ENCODE results near the gene TUT1. TPM values are rescaled to one million over a fixed set of nuclear protein-coding genes. Genes with fewer than 3 reads are reported as not detected.
A peak's percentile ranks its signal among the peaks of the same experiment; 100 is the strongest.
"Not testable (repeated sequence)": the region's sequence is repeated elsewhere in the genome, so short reads cannot be mapped to it uniquely, and the experiment has no call there.

Gene TUT1
- total RNA-seq, 1 donor from 2014 or later: 50.9 TPM

DNA sequence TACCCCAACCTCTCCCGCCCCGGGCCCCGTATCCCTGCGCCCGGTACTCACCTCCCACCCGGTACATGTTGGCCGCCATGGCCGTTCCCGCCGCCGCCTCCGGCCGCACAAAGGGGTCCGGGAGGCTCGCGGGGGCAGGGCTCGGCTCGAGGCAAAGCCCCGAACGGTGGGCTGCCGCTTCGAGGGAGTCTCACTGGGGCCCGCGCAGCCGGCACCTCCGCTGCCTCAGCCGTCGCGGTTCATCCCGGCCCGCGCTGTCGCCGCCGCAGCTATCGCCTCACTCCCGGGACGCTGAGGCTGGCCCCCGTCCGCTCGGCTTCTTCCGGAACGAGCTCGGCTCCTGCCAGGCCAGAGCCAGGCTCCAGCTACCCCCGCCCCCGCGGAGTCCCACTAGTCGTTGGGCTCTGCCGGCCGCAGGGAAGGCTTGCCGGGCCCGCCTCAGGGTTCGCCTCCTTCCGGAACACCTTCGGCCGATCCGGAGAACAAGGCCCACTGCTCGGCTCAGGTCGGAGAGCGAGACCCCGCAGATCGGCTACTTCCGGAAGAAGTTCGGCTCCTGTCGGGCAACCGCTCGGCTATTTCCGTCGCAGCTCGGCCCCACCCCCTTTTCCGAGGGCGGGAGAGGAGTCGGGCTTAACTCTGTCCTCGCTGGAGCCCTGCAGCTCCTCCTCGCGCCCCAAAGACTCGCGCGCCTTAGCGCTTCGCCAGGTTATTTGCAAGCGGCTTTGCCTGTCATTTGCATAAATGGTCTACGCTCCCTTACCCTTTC lies 10.2 kb upstream of the TUT1 start, which contains the start of gene MTA2:
Gene MTA2 (minus strand): TSS at position 494 of the 769 bp plus-strand sequence. CDS start 415 bp downstream, at position 79.
- Mint-ChIP-seq H3K27ac (peak within 1 kb of the TSS; percentile 88), H3K36me3 (ENCODE audit: low read depth) (peaks cover 73% of the 10 kb centered on the region), H3K9me3 (no peaks in the 10 kb centered on the region), H3K4me3 (peak within 1 kb of the TSS; percentile 95), H3K4me1 (peaks cover 44% of the 10 kb centered on the region), H3K27me3 (no peaks in the 10 kb centered on the region)
- DNase-seq: peak; percentile 100
- intact Hi-C loops (cut with micrococcal nuclease): loop anchor here (1.0 to 10.0 kb wide), 3 partner anchors 21 to 1643 kb away; partner anchors contain the start of genes FKBP2 and PPP1R14B

- intact Hi-C loops (cut with micrococcal nuclease): loop anchor here (2.0 to 10.0 kb wide), 2 partner anchors 48 to 1644 kb away; partner anchors contain the start of genes FKBP2 and PPP1R14B
- Mint-ChIP-seq H3K4me1 (peaks cover 44% of the 10 kb centered on the region), H3K36me3 (ENCODE audit: low read depth) (peaks cover 75% of the 10 kb centered on the region)
Observed at GRCh38 chr11:62601122-62601371, 9.7 kb upstream of the TUT1 start.

GRCh38 chr11:62600367-62601121 lies 9.2 kb upstream of the TUT1 start:
- Mint-ChIP-seq H3K9me3 (no peaks in the 10 kb centered on the region), H3K36me3 (ENCODE audit: low read depth) (peaks cover 75% of the 10 kb centered on the region), H3K27ac (peak overlapping the region; percentile 88), H3K4me3 (peak overlapping the region; percentile 95), H3K27me3 (no peaks in the 10 kb centered on the region), H3K4me1 (peaks cover 45% of the 10 kb centered on the region)
- DNase-seq: no peak
- intact Hi-C loops (cut with micrococcal nuclease): loop anchor here (2.0 to 10.0 kb wide), 2 partner anchors 48 to 1644 kb away; partner anchors contain the start of genes FKBP2 and PPP1R14B

More at GRCh38 chr11:62601122-62601371, 9.7 kb upstream of the TUT1 start:
- H3K9me3 Mint-ChIP-seq: no peaks in the 10 kb centered on the region
- no peaks in the 10 kb centered on the region for H3K27me3 Mint-ChIP-seq
- peak; percentile 87 for DNase-seq
- peak overlapping the region; percentile 95 for H3K4me3 Mint-ChIP-seq
- H3K27ac Mint-ChIP-seq: peak overlapping the region; percentile 88

GRCh38 chr11:62599901-62600300 lies 8.6 kb upstream of the TUT1 start:
- DNase-seq: peak; percentile 72
- Mint-ChIP-seq H3K4me1 (peaks cover 49% of the 10 kb centered on the region), H3K9me3 (no peaks in the 10 kb centered on the region), H3K27ac (peak overlapping the region; percentile 88), H3K4me3 (peak overlapping the region; percentile 95), H3K27me3 (no peaks in the 10 kb centered on the region), H3K36me3 (ENCODE audit: low read depth) (peaks cover 77% of the 10 kb centered on the region)
- intact Hi-C loops (cut with micrococcal nuclease): loop anchor here (1.0 to 10.0 kb wide), 8 partner anchors 9 to 1645 kb away; partner anchors contain the start of genes EML3, FKBP2, HNRNPUL2 and INTS5

DNA sequence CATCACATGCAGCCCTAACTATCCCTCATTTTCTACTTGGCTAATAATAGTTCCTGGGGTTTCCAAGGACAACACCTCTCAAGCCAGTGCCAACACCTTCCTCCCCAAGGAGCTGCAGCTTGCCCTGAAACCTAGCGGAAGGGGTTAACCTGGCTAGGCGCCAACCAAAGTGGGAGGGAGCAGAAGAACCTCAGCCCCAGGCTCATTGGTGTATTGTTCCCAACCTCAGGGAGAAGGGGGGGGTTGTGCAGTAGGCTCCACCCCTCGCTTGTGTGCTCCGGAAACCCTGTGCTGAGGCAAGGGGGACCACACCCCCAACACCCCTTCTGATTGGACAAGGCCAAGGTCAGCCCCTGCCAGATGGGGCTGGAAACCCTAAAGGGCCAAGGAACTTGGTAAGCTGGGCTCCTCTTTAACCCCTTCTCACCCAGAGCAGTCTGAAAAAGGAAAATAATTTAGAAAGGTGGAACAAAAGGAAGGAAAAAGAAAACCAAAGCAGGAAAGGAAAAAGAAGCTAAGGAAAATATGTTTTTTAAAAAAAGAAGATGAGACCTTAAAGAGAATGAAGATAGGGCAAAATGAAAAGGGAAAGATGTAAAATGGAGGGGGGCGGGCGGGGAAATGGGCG lies 7.9 kb upstream of the TUT1 start:
- Mint-ChIP-seq H3K27me3 (no peaks in the 10 kb centered on the region), H3K9me3 (no peaks in the 10 kb centered on the region), H3K27ac (peak overlapping the region; percentile 88), H3K36me3 (ENCODE audit: low read depth) (peaks cover 83% of the 10 kb centered on the region), H3K4me1 (peaks cover 53% of the 10 kb centered on the region), H3K4me3 (peak overlapping the region; percentile 95)
- DNase-seq: peak; percentile 99
- intact Hi-C loops (cut with micrococcal nuclease): loop anchor here (1.0 to 10.0 kb wide), 6 partner anchors 8 to 282 kb away; partner anchors contain the start of genes EML3, HNRNPUL2, INTS5 and SLC3A2

DNA sequence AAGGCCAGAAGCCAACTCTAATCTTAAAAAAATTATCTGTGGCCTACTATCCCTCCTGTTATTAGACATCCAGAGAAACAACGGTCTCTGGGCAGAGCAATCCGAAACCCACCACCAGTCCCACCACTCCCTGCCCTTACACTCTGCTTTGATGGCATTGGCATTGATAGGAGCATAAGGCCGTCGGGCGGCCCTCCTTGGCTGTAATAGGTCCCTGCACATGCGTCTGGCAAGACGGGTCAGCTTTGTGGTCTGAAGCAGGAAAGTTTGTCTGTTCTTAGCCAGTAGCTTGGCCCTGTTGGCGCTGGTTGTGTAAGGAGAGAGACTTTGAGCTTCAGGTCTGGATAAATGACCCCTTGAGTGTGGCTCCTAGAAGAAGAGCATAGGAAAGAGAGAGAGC lies 3.8 kb upstream of the TUT1 start:
- H3K36me3 Mint-ChIP-seq (ENCODE audit: low read depth): peaks cover 80% of the 10 kb centered on the region
- H3K9me3 Mint-ChIP-seq: no peaks in the 10 kb centered on the region
- H3K4me3 Mint-ChIP-seq: no peak overlapping the region
- no peaks in the 10 kb centered on the region for H3K27me3 Mint-ChIP-seq
- H3K4me1 Mint-ChIP-seq: peaks cover 58% of the 10 kb centered on the region
- H3K27ac Mint-ChIP-seq: no peak overlapping the region
- peak; percentile 61 for DNase-seq
- intact Hi-C loops (cut with micrococcal nuclease): loop anchor here (10.0 kb wide), 1 partner anchor 180 kb away; the partner anchor contains the start of gene TAF6L

- H3K27me3 Mint-ChIP-seq: no peaks in the 10 kb centered on the region
- H3K36me3 Mint-ChIP-seq (ENCODE audit: low read depth): peaks cover 68% of the 10 kb centered on the region
- peak; percentile 94 for DNase-seq
- peak overlapping the region; percentile 76 for H3K4me3 Mint-ChIP-seq
- intact Hi-C loops (cut with micrococcal nuclease): loop anchor here (5.0 to 10.0 kb wide), 4 partner anchors 36 to 239 kb away; partner anchors contain the start of genes STX5, TAF6L and TEX54
- H3K27ac Mint-ChIP-seq: peak overlapping the region; percentile 99
- H3K9me3 Mint-ChIP-seq: no peaks in the 10 kb centered on the region
- H3K4me1 Mint-ChIP-seq: peaks cover 46% of the 10 kb centered on the region
Observed at GRCh38 chr11:62593434-62594044, 2.2 kb upstream of the TUT1 start.

- H3K27ac Mint-ChIP-seq: peak overlapping the region; percentile 99
- peak; percentile 57 for DNase-seq
- no peaks in the 10 kb centered on the region for H3K27me3 Mint-ChIP-seq
- peaks cover 41% of the 10 kb centered on the region for H3K4me1 Mint-ChIP-seq
- intact Hi-C loops (cut with micrococcal nuclease): loop anchor here (5.0 to 10.0 kb wide), 4 partner anchors 36 to 239 kb away; partner anchors contain the start of genes STX5, TAF6L and TEX54
- H3K4me3 Mint-ChIP-seq: peak overlapping the region; percentile 19
- no peaks in the 10 kb centered on the region for H3K9me3 Mint-ChIP-seq
- peaks cover 66% of the 10 kb centered on the region for H3K36me3 Mint-ChIP-seq (ENCODE audit: low read depth)
Observed at GRCh38 chr11:62592989-62593421, 1.7 kb upstream of the TUT1 start.

GRCh38 chr11:62592146-62592815 lies 958 bp upstream of the TUT1 start:
- Mint-ChIP-seq H3K9me3 (no peaks in the 10 kb centered on the region), H3K4me1 (peaks cover 40% of the 10 kb centered on the region), H3K36me3 (ENCODE audit: low read depth) (peaks cover 62% of the 10 kb centered on the region), H3K27ac (peak overlapping the region; percentile 99), H3K27me3 (no peaks in the 10 kb centered on the region), H3K4me3 (peak overlapping the region; percentile 100)
- intact Hi-C loops (cut with micrococcal nuclease): loop anchor here (5.0 to 10.0 kb wide), 4 partner anchors 35 to 240 kb away; partner anchors contain the start of genes STX5, TAF6L and TEX54
- DNase-seq: no peak

DNA sequence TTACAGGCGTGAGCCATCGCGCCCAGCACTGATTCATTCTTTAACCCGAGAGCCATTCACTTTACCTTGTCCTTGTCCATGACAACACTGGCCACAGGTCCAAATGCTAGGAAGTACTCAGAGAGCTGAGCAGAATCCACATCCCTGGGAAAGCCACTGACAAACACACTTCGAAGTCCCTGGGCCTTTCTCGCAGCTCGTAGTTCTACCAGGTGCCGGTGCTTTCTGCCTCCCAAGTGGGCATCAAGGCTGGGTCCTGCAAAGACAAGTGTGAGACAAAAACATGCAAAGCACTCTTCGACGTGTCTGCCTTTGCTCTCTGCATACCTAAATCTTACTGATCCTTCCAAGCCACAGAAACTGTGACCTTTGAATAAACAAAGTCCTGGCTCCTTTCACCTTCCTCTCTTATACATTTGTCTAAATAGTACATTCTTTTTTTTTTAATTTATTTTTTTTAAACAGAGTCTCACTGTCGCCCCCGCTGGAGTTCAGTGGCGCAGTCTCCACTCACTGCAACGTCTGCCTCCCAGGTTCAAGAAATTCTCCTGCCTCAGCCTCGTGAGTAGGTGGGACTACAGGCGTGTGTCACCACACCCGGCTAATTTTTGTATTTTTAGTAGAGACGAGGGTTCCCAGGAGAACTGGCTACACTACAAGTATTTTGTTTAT lies 2.2 kb downstream of the TUT1 start:
- peak; percentile 76 for DNase-seq
- Mint-ChIP-seq H3K36me3 (ENCODE audit: low read depth) (peaks cover 44% of the 10 kb centered on the region), H3K4me3 (peak overlapping the region; percentile 100), H3K27me3 (no peaks in the 10 kb centered on the region), H3K27ac (no peak overlapping the region), H3K4me1 (peaks cover 31% of the 10 kb centered on the region), H3K9me3 (no peaks in the 10 kb centered on the region)
- intact Hi-C loops (cut with micrococcal nuclease): no loop called here

DNA sequence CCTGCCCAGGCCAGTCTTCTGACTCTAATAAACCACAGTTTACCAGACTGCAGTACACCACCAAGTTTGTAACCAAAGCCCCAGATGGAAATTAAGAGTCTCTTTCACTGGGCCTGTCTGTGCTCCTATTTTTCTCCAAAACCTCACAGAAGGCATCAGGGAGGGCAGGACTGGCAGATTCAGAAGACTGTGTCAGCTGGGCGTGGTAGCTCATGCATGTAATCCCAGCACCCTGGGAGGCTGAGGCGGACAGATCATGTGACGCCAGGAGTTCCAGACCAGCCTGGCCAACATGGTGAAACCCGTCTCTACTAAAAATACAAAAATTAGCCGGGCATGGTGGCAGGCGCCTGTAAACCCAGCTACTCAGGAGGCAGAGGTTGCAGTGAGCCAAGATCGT lies 6.0 kb downstream of the TUT1 start:
- H3K27ac Mint-ChIP-seq; H3K27me3 Mint-ChIP-seq; H3K4me3 Mint-ChIP-seq; DNase-seq; intact Hi-C loops (cut with micrococcal nuclease); H3K4me1 Mint-ChIP-seq; H3K9me3 Mint-ChIP-seq: not testable (repeated sequence)
- peaks cover 35% of the 10 kb centered on the region for H3K36me3 Mint-ChIP-seq (ENCODE audit: low read depth)

DNA sequence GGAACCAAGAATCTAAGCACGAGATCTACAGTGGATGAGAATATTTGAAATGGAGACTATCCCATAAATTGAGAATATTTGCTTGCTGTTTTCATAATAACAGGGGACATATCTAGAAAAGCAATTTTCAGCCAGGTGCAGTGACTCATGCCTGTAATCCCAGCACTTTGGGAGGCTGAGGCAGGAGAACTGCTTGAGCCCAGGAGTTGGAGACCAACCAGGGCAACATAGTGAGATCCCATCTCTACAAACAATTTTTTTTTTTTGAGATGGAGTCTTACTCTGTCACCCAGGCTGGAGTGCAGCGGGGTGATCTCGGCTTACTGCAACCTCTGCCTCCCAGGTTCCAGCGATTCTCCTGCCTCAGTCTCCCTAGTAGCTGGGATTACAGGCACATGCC lies 9.6 kb downstream of the TUT1 start:
- intact Hi-C loops (cut with micrococcal nuclease); H3K27me3 Mint-ChIP-seq; DNase-seq; H3K4me3 Mint-ChIP-seq; H3K27ac Mint-ChIP-seq; H3K9me3 Mint-ChIP-seq; H3K4me1 Mint-ChIP-seq: not testable (repeated sequence)
- H3K36me3 Mint-ChIP-seq (ENCODE audit: low read depth): peaks cover 32% of the 10 kb centered on the region

Data from activated CD4-positive, alpha-beta T cell treated with anti-CD3 and anti-CD28 coated beads, Interleukin-2, amount 10 ng/mL, durations not matched to agents 24 days and 14 days (primary cell).